Measurements from ENCODE around the gene RBMS2.

RBMS2 gene

GRCh38 chr12:56591961-56592360 lies 70.3 kb downstream of the RBMS2 start:
- TF ChIP-seq CTCF (conservative IDR thresholded peaks at IDR 0.05), result no peak
- no peak overlapping the region for H3K27ac ChIP-seq

- H3K27ac ChIP-seq, result 0 out of 2 replicates have a peak overlapping the region, but pooled peaks have one; percentile 3
- peak; percentile 92 for TF ChIP-seq CTCF (conservative IDR thresholded peaks at IDR 0.05)
Measured at GRCh38 chr12:56593909-56594621, 72.4 kb downstream of the RBMS2 start.

GRCh38 chr12:56596815-56597214 lies 75.2 kb downstream of the RBMS2 start:
- no peak overlapping the region for H3K27ac ChIP-seq
- no peak for TF ChIP-seq CTCF (conservative IDR thresholded peaks at IDR 0.05)

- no peak overlapping the region for H3K27ac ChIP-seq
- TF ChIP-seq CTCF (conservative IDR thresholded peaks at IDR 0.05), result no peak
Measured at GRCh38 chr12:56599041-56599440, 77.4 kb downstream of the RBMS2 start.

GRCh38 chr12:56599797-56600196 lies 78.2 kb downstream of the RBMS2 start:
- no peak overlapping the region for H3K27ac ChIP-seq
- no peak for TF ChIP-seq CTCF (conservative IDR thresholded peaks at IDR 0.05)

GRCh38 chr12:56600753-56601152 lies 79.1 kb downstream of the RBMS2 start:
- no peak for TF ChIP-seq CTCF (conservative IDR thresholded peaks at IDR 0.05)
- H3K27ac ChIP-seq, result no peak overlapping the region

GRCh38 chr12:56601503-56601902 lies 79.9 kb downstream of the RBMS2 start:
- no peak overlapping the region for H3K27ac ChIP-seq
- peak; percentile 20; the same call in 1 of the 2 replicates for TF ChIP-seq CTCF (conservative IDR thresholded peaks at IDR 0.05)
